HG02571 (cell line): ENCODE measurements around the gene CAPN5.
"Not testable (repeated sequence)": the region's sequence is repeated elsewhere in the genome, so short reads cannot be mapped to it uniquely, and the experiment has no call there.

Experiments used
- ATAC-seq: cut with Tn5 transposase; IDR thresholded peaks from one replicate; pipeline ENCODE4 v1.9.1; 2021; ENCODE audit warnings: mild to moderate bottlenecking, moderate library complexity; ENCODE audit not compliant: unreplicated experiment

The CAPN5 gene

GRCh38 chr11:77095551-77096490 is 29.1 kb downstream of the CAPN5 start:
- ATAC-seq: no peak

- no peak for ATAC-seq
Measured at GRCh38 chr11:77096591-77097019, 29.8 kb downstream of the CAPN5 start.

GRCh38 chr11:77097180-77097579 is 30.4 kb downstream of the CAPN5 start:
- ATAC-seq: not testable (repeated sequence)

GRCh38 chr11:77100166-77101042 is 33.6 kb downstream of the CAPN5 start:
- no peak for ATAC-seq

GRCh38 chr11:77101043-77101537 is 34.3 kb downstream of the CAPN5 start:
- no peak for ATAC-seq

GRCh38 chr11:77102246-77103210 is 35.8 kb downstream of the CAPN5 start, which contains the start of gene OMP:
TSS of gene OMP (plus strand) at chr11:77102840. CDS start at chr11:77102840, 0 bp downstream.
- ATAC-seq: no peak

- ATAC-seq: no peak
Measured at GRCh38 chr11:77103319-77103718, 36.5 kb downstream of the CAPN5 start.

- ATAC-seq: no peak
Measured at GRCh38 chr11:77104727-77105126, 38.0 kb downstream of the CAPN5 start.

GRCh38 chr11:77106321-77106720 is 39.5 kb downstream of the CAPN5 start:
- no peak for ATAC-seq

- ATAC-seq: no peak
Measured at GRCh38 chr11:77106759-77107158, 40.0 kb downstream of the CAPN5 start.

GRCh38 chr11:77107950-77108349 is 41.2 kb downstream of the CAPN5 start:
- ATAC-seq: no peak

- no peak for ATAC-seq
Measured at GRCh38 chr11:77108436-77108835, 41.7 kb downstream of the CAPN5 start.

- no peak for ATAC-seq
Measured at GRCh38 chr11:77109236-77110019, 42.7 kb downstream of the CAPN5 start.

GRCh38 chr11:77110836-77111235 is 44.1 kb downstream of the CAPN5 start:
- no peak for ATAC-seq

GRCh38 chr11:77111277-77111676 is 44.5 kb downstream of the CAPN5 start:
- no peak for ATAC-seq

- no peak for ATAC-seq
Measured at GRCh38 chr11:77111946-77112345, 45.2 kb downstream of the CAPN5 start.

- ATAC-seq: no peak
Measured at GRCh38 chr11:77112641-77113381, 46.0 kb downstream of the CAPN5 start.

GRCh38 chr11:77113382-77114088 is 46.8 kb downstream of the CAPN5 start:
- ATAC-seq: no peak
